Epithelial cell of proximal tubule (primary cell): Measurements from ENCODE around the gene CDH9. TPM values are rescaled to one million over a fixed set of nuclear protein-coding genes. Genes with fewer than 3 reads are reported as not detected.

ENCODE experiments used
- DNase-seq: peaks from one replicate; pipeline ENCODE4 v3.0.0-alpha.2; 2011; ENCODE audit warnings: low read depth
- H3K4me3 ChIP-seq: 2 replicates; pipeline ENCODE4 v1.5.1; 2011; ENCODE audit warnings: low read depth, mild to moderate bottlenecking, low read length
- CTCF ChIP-seq: conservative IDR thresholded peaks from 2 replicates; pipeline ENCODE4 v1.5.1; 2012; ENCODE audit warnings: low read depth, mild to moderate bottlenecking, low read length
- total RNA-seq: library from RNA; depleted of rRNA; stranded (reverse); fragments of >200 nt; gene quantifications from 2 replicates; pipeline ENCODE4 v1.2.3, GENCODE V29; 2015

CDH9 gene
- total RNA-seq: not detected in 2 replicates

GRCh38 chr5:27038476-27038875 is at the start of gene CDH9:
CDH9 (minus strand) TSS chr5:27038586; CDS start chr5:26988333, 50,253 bp downstream.
- no peak within 1 kb of the TSS for H3K4me3 ChIP-seq
- no peak for DNase-seq
- no peak for TF ChIP-seq CTCF

- TF ChIP-seq CTCF: no peak
- no peak overlapping the region for H3K4me3 ChIP-seq
- no peak for DNase-seq
Observed at GRCh38 chr5:27087747-27088146, 49.4 kb upstream of the CDH9 start.

- DNase-seq: no peak
- H3K4me3 ChIP-seq: no peak overlapping the region
- TF ChIP-seq CTCF: no peak
Observed at GRCh38 chr5:27083449-27084415, 45.3 kb upstream of the CDH9 start.

- DNase-seq: no peak
- TF ChIP-seq CTCF: no peak
Observed at GRCh38 chr5:27080147-27080546, 41.8 kb upstream of the CDH9 start.

GRCh38 chr5:27062451-27062850 is 24.1 kb upstream of the CDH9 start:
- TF ChIP-seq CTCF: no peak
- DNase-seq: no peak
- H3K4me3 ChIP-seq: no peak overlapping the region

More at GRCh38 chr5:27080147-27080546, 41.8 kb upstream of the CDH9 start:
- H3K4me3 ChIP-seq: no peak overlapping the region

- no peak overlapping the region for H3K4me3 ChIP-seq
- no peak for TF ChIP-seq CTCF
- no peak for DNase-seq
Observed at GRCh38 chr5:27048510-27048909, 10.1 kb upstream of the CDH9 start.
